AG10803 (cell line): ENCODE measurements around the gene BCAR3.

ENCODE experiments used
- DNase-seq: peaks from one replicate; pipeline ENCODE4 v3.0.0; 2010; ENCODE audit warnings: low read depth
- H3K4me3 ChIP-seq: 2 replicates; pipeline ENCODE4 v1.5.1; 2011; ENCODE audit warnings: mild to moderate bottlenecking, low read length, control low read depth
- CTCF ChIP-seq: conservative IDR thresholded peaks from 2 replicates; pipeline ENCODE4 v1.5.1; 2011; ENCODE audit warnings: mild to moderate bottlenecking, low read length, control low read depth, inconsistent platforms

The BCAR3 gene

GRCh38 chr1:93707956-93708355 lies 26.3 kb upstream of the BCAR3 start:
- no peak overlapping the region for H3K4me3 ChIP-seq
- TF ChIP-seq CTCF, result no peak

GRCh38 chr1:93705892-93706500 lies 24.4 kb upstream of the BCAR3 start:
- no peak for TF ChIP-seq CTCF
- no peak for DNase-seq
- no peak overlapping the region for H3K4me3 ChIP-seq

More at GRCh38 chr1:93707956-93708355, 26.3 kb upstream of the BCAR3 start:
- no peak for DNase-seq

- DNase-seq, result no peak
- H3K4me3 ChIP-seq, result no peak overlapping the region
- no peak for TF ChIP-seq CTCF
Measured at GRCh38 chr1:93704052-93704451, 22.4 kb upstream of the BCAR3 start.

GRCh38 chr1:93703643-93704042 lies 22.0 kb upstream of the BCAR3 start:
- H3K4me3 ChIP-seq, result no peak overlapping the region
- TF ChIP-seq CTCF, result no peak
- DNase-seq, result no peak

- no peak for DNase-seq
- 0 out of 2 replicates have a peak, but pooled peaks have one; percentile 10 for TF ChIP-seq CTCF
- H3K4me3 ChIP-seq, result no peak overlapping the region
Measured at GRCh38 chr1:93702828-93703183, 21.2 kb upstream of the BCAR3 start.

- no peak for DNase-seq
- no peak overlapping the region for H3K4me3 ChIP-seq
- TF ChIP-seq CTCF, result no peak
Measured at GRCh38 chr1:93702111-93702827, 20.6 kb upstream of the BCAR3 start.

GRCh38 chr1:93701629-93702028 lies 20.0 kb upstream of the BCAR3 start:
- TF ChIP-seq CTCF, result no peak
- DNase-seq, result peak; percentile 99
- no peak overlapping the region for H3K4me3 ChIP-seq
